Suprapubic skin (tissue), 4 donors: ENCODE measurements around the gene SRGAP1.

Experiments used
- EP300 ChIP-seq: sonication (generic); formaldehyde crosslinking; IDR thresholded peaks from one replicate; pipeline ENCODE4 v1.6.1; 2017; ENCODE audit warnings: antibody characterized with exemption
- POLR2A ChIP-seq, 2 donors: fragments of 450-650 bp; IDR thresholded peaks; one replicate each; pipeline ENCODE4 v1.6.1; 2017; ENCODE audit warnings: antibody characterized with exemption in 2 of 2, mild to moderate bottlenecking in 2 of 2, moderate library complexity in 2 of 2
- POLR2AphosphoS5 ChIP-seq, 3 donors: sonication (generic); formaldehyde crosslinking; IDR thresholded peaks; one replicate each; pipeline ENCODE4 v1.6.1; 2017; ENCODE audit warnings: antibody characterized with exemption in 3 of 3
- TF ChIP-seq, protein P1 (sequence below), 2 donors: fragments of 200-600 bp in 1 of 2; fragments of 450-650 bp in 1 of 2; sonication (generic) in 1 of 2; IDR thresholded peaks; one replicate each; pipeline ENCODE4 v1.5.1; 2016 to 2019; ENCODE audit warnings: antibody characterized with exemption in 2 of 2, mild to moderate bottlenecking in 1 of 2, moderate library complexity in 1 of 2

DNA sequence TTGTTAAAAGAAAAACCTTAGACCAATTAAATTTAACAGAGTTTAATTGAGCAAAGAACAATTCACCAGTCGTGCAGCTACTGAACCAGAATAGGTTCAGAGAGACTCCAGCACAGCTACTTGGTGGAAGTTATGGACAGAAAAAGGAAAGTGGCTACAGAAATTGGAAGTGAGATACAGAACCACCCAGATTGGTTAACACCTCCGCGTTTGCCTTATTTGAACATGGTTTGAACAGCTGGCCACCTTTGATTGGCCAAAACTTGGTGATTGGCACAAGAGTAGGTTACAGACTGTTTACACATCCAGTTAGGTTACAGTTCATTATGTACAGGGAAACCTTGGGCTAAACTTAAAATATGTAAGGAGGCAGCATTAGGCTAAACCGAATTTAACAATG lies 54.9 kb downstream of the SRGAP1 start:
- TF ChIP-seq POLR2A (IDR thresholded peaks at IDR 0.05) (no peak), POLR2AphosphoS5 (IDR thresholded peaks at IDR 0.05) (no peak), EP300 (no peak)
- TF ChIP-seq, protein P1, sequence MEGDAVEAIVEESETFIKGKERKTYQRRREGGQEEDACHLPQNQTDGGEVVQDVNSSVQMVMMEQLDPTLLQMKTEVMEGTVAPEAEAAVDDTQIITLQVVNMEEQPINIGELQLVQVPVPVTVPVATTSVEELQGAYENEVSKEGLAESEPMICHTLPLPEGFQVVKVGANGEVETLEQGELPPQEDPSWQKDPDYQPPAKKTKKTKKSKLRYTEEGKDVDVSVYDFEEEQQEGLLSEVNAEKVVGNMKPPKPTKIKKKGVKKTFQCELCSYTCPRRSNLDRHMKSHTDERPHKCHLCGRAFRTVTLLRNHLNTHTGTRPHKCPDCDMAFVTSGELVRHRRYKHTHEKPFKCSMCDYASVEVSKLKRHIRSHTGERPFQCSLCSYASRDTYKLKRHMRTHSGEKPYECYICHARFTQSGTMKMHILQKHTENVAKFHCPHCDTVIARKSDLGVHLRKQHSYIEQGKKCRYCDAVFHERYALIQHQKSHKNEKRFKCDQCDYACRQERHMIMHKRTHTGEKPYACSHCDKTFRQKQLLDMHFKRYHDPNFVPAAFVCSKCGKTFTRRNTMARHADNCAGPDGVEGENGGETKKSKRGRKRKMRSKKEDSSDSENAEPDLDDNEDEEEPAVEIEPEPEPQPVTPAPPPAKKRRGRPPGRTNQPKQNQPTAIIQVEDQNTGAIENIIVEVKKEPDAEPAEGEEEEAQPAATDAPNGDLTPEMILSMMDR (IDR thresholded peaks at IDR 0.05) = no peak
